PC-9 (cell line): ENCODE measurements around the gene MYRIP.
"Not testable (repeated sequence)": the region's sequence is repeated elsewhere in the genome, so short reads cannot be mapped to it uniquely, and the experiment has no call there.

ENCODE experiments used
- EZH2 ChIP-seq: fragments of 200-600 bp; sonication (generic); IDR thresholded peaks from 2 replicates; pipeline ENCODE4 v1.8.0; 2017; ENCODE audit warnings: antibody characterized with exemption, low read depth
- TF ChIP-seq, protein P1 (sequence below): fragments of 200-600 bp; sonication (generic); conservative IDR thresholded peaks from 2 replicates; pipeline ENCODE4 v1.6.1; 2017; ENCODE audit warnings: mixed run types, antibody characterized with exemption, mild to moderate bottlenecking, moderate library complexity

DNA sequence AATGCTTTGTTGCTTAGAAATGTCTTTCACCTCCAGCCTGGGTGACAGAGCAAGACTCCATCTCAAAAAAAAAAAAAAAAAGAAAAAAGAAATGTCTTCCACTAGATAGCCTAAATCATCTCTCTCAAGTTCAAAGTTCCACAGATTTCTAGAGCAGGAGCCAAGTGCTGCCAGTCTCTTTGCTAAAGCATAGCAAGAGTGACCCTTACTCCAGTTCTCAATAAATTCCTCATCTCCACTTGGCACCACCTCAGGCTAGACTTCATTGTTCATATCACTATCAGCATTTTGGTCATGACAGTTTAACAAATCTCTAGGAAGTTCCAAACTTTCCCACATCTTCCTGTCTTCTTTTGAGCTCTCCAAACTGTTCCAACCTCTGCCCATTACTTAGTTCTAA is 42.5 kb upstream of the MYRIP start:
- TF ChIP-seq, protein P1, sequence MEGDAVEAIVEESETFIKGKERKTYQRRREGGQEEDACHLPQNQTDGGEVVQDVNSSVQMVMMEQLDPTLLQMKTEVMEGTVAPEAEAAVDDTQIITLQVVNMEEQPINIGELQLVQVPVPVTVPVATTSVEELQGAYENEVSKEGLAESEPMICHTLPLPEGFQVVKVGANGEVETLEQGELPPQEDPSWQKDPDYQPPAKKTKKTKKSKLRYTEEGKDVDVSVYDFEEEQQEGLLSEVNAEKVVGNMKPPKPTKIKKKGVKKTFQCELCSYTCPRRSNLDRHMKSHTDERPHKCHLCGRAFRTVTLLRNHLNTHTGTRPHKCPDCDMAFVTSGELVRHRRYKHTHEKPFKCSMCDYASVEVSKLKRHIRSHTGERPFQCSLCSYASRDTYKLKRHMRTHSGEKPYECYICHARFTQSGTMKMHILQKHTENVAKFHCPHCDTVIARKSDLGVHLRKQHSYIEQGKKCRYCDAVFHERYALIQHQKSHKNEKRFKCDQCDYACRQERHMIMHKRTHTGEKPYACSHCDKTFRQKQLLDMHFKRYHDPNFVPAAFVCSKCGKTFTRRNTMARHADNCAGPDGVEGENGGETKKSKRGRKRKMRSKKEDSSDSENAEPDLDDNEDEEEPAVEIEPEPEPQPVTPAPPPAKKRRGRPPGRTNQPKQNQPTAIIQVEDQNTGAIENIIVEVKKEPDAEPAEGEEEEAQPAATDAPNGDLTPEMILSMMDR: not testable (repeated sequence)
- TF ChIP-seq EZH2: not testable (repeated sequence)
